Measurements from ENCODE around the gene PGK1.
"Not testable (repeated sequence)": the region's sequence is repeated elsewhere in the genome, so short reads cannot be mapped to it uniquely, and the experiment has no call there.

- not testable (repeated sequence) for TF ChIP-seq CTCF (conservative IDR thresholded peaks at IDR 0.05); ZFX (IDR thresholded peaks at IDR 0.05)
Measured at GRCh38 chrX:78125781-78126180, 21.7 kb downstream of the PGK1 start.

All from C4-2B (cell line).